Measurements from ENCODE around the gene CABLES2. TPM values are rescaled to one million over a fixed set of nuclear protein-coding genes. Genes with fewer than 3 reads are reported as not detected.
A peak's percentile ranks its signal among the peaks of the same experiment; 100 is the strongest.
"Not testable (repeated sequence)": the region's sequence is repeated elsewhere in the genome, so short reads cannot be mapped to it uniquely, and the experiment has no call there.

CABLES2 gene
- polyA plus RNA-seq, 1 donor = 10.0 TPM

- no peak for DNase-seq
Measured at GRCh38 chr20:62390317-62391164, 16.5 kb downstream of the CABLES2 start.

- DNase-seq = no peak
Measured at GRCh38 chr20:62389601-62390087, 17.4 kb downstream of the CABLES2 start.

- DNase-seq = no peak
Measured at GRCh38 chr20:62388839-62389600, 18.1 kb downstream of the CABLES2 start.

- DNase-seq = no peak
Measured at GRCh38 chr20:62387933-62388635, 19.0 kb downstream of the CABLES2 start.

GRCh38 chr20:62387219-62387913, 19.7 kb downstream of the CABLES2 start:
- no peak for DNase-seq

DNA sequence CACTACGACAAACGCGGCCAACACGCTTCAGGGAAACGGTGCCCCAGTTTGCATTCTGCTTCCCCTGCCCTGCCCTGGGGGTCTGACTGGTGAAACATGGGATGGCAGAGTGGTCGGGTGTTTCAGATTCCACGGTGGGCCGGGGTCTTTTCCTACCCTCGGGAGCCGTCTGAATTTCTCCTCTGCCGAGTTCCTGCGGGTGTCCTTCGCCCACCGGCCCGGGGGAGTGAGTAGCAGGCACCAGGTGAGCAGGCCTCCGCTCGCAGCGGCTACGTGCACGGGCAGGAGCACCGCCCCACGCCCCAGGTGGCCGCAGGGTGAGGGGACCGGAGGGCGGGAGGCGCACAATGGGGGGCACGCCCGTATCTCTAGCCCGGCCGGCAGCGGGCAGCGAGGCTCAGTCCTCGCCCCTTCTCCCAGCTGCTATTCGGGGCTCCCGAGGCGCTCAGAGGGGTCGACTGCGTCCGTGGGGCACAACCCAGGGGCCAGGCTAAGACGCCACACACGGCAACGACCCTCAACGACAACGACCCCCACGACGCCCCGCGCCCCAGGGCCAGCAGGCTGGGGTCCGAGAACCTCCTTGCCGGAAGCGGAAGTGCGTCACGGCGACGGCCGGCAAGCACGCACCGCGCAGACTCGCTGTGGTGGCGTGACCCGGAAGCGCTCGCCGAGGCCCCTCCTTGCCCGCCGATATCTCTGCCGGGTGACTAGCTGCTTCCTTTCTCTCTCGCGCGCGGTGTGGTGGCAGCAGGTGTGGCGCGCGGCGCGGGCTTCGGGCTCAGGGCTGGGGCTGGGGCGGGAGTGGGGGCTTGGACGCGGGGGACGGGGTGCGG, 20.5 kb downstream of the CABLES2 start, which contains the start of gene RPS21:
TSS of gene RPS21 (plus strand) at position 721 of the 836 bp plus-strand sequence. CDS start 236 bp downstream, outside the sequence.
- DNase-seq = peak; percentile 86

DNA sequence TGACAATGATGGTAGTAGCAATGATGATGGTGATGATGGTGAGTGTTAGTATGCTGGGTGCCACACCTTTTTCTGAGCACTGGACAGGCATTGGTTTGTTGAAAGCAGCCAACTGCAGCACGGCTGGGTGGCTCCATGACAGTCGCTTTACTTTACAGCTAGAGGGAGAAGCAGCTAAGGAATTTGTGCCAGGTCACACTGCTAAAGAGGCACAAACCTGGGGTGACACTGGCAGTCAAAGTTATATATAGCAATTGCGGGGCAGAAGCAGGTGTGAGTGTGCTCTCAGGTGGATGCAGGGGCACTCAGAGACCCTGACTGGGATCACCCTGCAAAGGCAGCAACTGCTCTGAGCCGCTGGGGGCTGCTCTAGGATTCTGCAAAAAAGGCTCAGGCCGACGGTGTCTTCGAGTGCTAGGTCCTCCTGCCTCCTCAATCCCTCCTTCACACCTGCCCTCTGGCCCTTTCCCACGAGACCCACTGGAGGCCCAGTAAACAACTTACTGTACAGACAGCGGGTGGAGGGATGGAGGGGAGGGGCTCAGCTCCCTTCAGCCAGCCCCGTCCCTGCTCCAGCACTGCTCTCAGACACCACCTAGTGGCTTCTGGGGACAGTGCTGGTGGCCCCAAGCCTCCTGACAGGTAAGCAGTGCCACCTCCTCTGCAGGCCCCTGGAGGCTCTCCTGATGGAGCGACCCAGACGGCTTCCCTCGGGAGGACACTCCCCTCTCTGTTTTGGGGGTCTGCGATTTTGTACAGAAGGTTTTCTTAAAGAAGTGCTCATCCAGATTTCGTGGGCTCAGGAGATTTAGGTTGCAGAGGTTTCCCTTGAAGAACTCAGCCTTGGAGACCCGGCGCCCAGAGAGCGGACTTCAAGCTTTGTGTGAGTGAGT, 24.5 kb downstream of the CABLES2 start:
- no peak for DNase-seq

GRCh38 chr20:62381842-62382241, 25.2 kb downstream of the CABLES2 start:
- no peak for DNase-seq

- DNase-seq = no peak
Measured at GRCh38 chr20:62381202-62381797, 25.8 kb downstream of the CABLES2 start.

GRCh38 chr20:62378215-62378614, 28.9 kb downstream of the CABLES2 start:
- DNase-seq = no peak

GRCh38 chr20:62377615-62378178, 29.4 kb downstream of the CABLES2 start:
- no peak for DNase-seq

DNA sequence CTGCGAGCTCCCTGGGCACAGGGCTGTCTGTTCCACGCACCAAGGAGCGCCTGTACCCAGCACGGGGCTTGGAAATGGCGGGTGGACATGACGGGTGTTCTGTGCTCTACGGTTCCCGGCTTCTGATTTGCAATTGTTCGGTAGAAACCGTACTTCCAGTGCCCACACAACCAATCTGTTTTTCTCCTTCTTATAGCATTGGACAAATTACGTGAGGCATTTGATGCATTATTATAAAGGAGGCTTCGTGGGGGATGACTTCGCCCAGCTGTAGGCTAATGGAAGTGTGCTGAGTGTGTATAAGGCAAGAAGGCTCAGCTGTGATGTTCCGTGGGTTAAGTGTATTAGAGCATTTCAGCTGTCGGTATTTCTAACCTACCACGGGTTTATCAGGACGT, 30.0 kb downstream of the CABLES2 start:
- no peak for DNase-seq

GRCh38 chr20:62376112-62377063, 30.7 kb downstream of the CABLES2 start:
- DNase-seq = no peak

GRCh38 chr20:62374331-62375152, 32.5 kb downstream of the CABLES2 start:
- no peak for DNase-seq

DNA sequence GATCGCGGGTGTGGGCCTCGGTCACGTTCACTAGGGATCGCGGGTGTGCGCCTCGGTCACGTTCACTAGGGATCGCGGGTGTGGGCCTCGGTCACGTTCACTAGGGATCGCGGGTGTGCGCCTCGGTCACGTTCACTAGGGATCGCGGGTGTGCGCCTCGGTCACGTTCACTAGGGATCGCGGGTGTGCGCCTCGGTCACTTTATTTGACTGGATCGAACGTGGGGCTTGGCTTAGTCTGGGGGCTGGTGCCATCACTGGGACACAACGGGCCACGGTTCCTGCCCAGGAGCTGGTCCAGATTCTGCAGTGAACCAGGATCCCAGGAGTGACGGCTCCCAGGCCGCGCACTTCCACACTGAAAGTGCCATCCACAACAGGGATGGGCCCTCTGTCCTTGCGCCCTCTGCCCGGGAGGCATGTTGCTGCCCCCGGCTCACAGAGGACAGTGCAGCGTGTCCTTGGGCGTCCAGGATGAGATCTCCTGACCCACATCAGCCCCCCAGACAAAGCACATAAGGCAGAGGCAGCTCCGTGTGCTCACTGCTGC, 33.4 kb downstream of the CABLES2 start:
- not testable (repeated sequence) for DNase-seq

Measured in left kidney (tissue), 2 donors.